Activated T-cell treated with anti-CD3 and anti-CD28 coated beads for 24 hours (primary cell): ENCODE results near the gene ABLIM2.
"Not testable (repeated sequence)": the region's sequence is repeated elsewhere in the genome, so short reads cannot be mapped to it uniquely, and the experiment has no call there.

Experiments
- DNase-seq: peaks from one replicate; pipeline ENCODE4 v3.0.0-alpha.2; 2020; ENCODE audit warnings: low read depth

The ABLIM2 gene

DNA sequence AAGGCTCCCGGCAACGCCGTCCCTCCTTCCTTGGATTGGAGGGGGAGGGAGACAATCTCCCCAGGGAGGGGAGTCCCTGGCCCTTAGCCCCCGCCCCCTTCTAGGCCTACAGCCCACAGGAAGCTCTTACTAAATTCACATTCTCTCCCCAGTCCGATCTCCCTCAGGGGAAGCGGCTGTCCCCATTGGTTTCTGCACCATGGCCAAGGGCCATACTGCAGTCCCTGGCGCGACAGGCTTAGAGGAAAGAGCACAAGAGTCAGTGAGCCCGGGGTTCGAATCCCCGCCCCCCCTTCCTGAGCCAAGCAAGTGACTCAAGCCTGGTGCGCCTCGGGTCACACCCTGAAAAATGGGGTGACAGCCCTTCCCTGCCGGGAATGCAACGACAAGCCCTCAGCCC lies 1.1 kb downstream of the ABLIM2 start:
- no peak for DNase-seq

DNA sequence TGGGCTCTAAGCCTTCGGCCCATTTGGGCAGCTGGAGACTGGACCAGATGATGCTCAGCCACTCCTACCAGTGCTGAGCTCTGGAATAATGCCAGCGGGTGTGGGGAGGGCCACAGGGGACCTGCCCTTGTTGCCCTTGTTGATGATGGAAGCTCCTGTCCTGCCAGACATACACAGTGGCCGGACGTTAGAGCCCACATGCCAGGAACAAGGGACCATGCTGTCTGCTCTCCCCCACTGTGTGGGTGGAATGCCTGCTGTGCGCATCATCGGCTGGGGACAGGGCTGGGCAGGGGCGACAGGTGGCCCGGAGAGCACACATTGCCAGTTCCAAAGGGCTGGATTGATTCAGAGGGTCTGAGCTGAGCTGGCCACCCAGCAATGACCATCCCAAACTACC lies 2.0 kb downstream of the ABLIM2 start:
- no peak for DNase-seq

DNA sequence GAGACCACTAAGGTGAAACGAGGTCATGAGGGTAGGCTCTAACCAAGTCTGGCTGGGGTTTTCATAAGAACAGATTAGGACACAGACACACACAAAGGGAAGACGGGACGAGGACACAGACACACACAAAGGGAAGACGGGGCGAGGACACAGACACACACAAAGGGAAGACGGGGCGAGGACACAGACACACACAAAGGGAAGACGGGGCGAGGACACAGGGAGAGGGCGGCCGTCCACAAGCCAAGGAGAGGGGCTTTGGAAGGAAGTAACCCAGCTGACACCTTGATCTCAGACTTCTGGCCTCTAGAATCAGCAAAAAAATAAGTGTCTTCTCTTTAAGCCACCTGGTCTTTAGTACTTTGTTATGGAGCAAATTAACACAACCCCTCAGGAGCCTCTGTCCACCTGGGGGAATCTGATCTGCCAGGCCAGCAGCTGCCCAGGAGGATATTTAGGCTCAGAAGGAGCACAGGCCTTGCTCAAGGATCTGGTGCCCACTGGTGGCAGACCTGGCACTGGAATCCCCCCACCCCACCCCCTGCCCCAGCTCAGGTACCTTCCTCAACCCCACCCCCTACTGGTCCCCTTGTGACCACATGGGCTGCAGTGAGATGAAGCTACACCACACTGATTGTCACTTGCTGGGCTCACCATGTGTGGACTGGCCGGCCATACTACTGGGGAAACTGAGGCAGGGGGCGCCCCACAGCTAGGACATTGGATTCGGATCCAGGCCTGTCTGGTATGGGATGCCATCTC lies 2.8 kb downstream of the ABLIM2 start:
- no peak for DNase-seq

DNA sequence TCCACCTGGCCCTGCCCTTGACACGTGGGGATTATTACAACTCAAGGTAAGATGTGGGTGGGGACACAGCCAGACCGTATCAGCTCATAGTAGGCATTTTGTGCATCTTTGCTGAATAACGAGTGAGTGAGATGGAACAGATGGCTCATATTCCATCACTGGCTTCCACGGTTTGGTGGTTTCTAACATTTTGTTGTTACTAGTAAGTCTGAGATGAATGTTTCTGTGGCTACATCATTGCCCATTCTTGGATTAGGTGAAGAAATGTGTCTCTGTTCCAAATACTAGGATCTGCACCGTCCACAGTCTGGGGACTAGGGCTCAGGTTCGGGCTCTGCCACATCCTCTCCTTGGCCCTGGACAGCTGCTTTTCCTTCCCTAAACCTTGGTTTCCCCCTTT lies 3.6 kb downstream of the ABLIM2 start:
- no peak for DNase-seq

- no peak for DNase-seq
Observed at GRCh38 chr4:8153441-8153840, 5.2 kb downstream of the ABLIM2 start.

DNA sequence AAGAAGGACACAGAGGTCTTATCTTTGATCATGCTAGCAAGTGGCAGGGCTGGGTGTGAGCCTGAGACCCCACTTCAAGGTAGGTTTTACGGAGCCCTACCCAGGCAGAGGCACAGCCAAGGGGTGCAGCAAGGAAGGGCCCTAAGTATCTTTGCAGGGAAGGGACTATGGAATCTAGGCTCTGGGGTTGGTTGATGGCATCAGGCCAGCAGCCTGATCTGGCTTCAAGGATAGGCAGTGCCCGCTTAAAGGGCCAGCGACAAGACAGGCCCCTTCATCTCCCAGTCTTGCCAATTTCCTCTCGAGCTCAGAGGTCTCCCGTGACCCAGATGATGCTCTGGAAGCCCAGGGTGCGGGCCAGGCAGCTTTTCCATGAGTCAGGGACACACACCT lies 5.8 kb downstream of the ABLIM2 start:
- no peak for DNase-seq

DNA sequence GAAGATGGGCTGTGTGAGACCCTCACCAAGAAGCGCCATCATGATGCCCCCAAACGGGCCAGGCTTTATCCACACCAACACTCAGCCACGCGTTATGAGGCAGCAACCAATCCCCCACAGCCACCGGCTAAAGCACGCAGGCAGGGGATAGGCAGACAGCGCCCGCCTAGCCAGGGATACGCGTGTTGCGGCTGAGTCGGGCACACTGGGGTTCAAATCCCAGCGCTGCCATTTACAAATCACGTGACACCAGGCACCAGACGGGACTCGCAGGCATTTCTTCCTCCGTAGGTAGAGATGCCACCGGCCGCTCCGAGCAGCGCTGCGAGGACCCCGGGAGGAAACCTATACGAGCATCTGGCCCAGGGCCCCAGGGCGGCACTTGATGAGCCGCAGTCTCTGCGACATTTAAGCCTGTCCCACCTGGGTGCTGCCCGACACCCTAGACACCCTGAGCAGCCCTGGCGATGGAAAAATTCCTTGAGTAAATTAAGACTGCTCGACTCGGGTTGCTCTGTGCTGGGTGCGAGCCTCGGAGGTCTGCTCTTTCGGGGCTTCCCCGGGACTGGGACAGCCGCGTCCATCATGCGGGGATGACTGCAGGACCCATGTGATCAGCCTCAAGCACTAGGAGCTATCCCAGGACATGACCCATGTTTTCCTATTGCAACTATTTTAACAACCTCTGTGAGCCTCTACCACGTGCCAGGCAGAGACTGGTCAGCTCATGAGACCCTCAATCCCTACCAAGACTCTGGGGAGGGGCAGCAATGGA lies 6.3 kb downstream of the ABLIM2 start:
- no peak for DNase-seq

DNA sequence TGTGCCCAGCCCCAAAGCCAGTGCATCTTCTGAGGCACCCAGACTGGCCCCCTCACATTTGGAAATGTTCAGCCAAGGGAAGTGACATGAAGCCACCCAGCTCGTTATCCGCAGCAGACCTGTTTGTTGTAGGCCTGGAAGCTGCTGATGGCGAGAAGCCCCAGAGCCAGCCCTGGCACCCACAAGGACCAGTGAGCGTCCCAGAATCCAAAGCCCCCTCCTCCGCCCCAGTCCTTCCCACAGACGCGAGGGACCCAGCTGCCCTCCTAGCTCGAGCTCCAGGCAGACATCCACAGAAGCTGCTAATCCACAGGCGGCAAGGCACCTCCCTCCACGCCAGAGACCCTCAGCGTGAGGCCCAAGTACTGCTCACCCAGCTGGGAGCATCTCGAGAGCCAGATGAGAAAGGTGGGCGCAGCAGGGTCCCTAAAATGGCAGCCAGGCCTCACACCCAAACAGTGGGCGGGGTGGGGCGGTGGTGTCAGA lies 7.4 kb downstream of the ABLIM2 start:
- no peak for DNase-seq

GRCh38 chr4:8150152-8151090 lies 8.2 kb downstream of the ABLIM2 start:
- DNase-seq = no peak

GRCh38 chr4:8149664-8150063 lies 8.9 kb downstream of the ABLIM2 start:
- no peak for DNase-seq

GRCh38 chr4:8148785-8149435 lies 9.7 kb downstream of the ABLIM2 start:
- DNase-seq = no peak

DNA sequence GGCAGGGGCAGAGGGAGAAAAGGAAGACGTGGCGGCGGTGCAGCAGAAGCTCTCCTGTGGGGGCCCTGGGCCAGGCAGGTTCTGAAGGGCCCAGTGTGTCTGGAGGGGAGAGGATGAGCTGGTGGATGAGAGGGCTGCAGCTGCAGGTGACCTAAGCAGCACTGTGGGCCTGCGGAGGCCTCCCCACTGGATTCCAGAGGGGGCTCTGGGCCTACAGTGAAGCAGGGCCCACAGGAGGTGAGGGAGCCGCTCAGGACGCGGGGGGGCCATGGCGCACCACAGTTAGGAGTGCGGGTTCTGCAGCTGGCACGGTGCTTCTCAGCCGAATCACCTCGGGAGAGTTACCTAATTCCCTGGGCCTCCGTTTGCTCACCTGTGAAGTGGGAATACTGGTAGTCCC lies 10.5 kb downstream of the ABLIM2 start:
- DNase-seq = no peak

DNA sequence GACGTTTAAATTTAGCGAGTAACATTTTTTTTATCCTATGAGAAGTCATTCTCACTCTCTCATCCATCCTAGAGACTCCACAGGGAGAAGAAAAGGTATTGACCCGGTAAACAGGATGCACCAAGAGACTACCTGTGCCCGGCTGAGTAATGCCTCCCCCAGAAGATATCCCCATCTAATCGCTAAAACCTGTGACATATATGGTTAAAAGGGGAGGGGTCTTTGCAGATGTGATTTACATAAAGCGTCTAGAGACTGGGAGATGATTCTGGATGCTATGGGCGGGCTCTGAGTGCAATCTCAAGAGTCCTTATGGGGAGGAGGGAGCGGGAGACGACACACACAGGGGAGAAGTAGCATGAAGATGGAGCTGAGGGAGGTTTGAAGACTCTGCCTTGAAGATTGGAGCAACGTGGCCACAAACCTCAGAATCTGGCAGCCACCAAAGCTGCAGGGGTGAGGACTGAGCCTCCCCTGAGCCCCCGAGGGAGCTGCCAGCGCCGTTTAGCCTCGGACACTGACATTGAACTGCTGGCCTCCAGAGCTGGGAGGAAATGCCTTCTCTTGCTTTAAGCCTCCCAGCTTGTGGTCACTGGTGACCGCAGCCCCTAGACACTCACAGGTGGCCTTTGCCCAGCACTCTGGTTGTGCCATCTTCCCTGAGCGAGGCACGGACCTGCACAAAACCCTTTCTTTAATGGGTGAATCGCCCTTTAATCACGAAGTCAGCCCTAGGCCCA lies 11.2 kb downstream of the ABLIM2 start:
- no peak for DNase-seq

DNA sequence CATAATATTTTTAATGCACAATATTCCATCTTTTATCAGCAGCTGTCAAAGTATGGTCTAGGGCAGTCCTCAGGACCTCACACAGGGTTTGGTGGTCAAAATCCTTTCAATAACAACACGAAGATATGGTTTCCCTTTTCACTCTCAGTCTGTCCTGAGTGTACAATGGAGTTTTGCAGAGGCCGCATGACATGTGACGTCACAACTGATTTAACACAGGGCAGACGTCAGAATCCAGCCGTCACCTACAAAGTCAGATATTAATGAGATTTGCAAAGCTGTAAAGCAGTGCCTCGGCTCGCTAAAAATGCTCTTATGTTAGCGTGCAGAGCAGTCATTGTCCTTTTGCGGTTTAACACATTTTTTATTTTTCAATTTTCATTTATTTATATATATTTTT lies 12.5 kb downstream of the ABLIM2 start:
- no peak for DNase-seq

DNA sequence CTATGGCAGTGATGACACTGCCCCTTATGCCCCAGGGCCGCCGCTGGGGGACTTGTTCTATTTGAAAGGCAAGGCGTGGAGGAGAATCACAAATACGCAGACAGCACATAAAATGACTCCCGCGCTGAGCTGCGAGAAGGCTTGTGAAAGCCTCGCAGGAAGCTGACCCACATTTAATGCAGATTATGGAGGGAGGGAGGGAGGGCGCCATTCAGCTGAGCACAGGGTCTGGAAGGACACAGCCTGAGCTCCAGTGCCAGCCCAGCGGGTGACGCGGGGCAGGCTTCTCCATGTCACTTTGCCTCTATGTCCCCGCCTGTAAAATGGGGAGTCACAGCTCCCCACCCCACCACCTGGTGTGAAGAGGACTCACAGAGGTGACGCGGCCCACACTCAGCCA lies 14.3 kb downstream of the ABLIM2 start:
- no peak for DNase-seq

DNA sequence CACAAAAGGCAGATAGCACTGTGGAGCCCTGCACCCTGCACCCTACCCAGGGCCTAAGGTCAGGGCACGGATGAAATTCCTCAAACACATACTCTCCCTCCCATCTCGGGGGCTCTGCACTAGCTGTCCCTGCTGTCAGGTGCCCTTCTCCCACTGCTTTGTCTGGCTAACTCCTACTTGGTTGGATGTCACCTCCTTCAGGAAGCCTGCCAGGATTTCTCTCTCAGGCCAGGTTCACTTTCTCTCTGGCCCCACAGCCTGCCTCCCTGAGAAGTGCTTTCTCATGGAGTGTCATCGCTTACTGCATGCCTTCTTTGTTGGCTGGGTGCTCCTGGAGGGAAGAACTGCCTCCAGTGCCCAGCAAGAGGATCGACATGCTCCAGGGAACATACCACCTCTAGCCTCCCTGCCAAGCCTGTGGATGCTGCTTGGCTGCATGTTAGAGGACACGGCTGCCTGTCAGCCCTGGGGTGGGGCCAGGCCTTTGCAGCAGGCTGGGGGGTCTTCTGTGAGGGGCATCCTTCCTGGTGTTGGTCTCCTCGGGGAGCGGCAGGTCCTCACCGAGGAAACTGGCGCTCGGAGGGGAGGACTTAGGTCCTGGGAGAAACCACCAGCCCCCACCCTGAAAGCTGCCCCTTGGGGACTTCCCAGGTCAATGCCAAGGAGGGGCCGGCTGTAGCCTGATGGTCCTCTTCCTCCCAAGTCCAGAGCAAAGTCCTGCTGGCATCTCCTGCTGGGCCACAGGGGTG lies 15.0 kb downstream of the ABLIM2 start:
- DNase-seq = no peak

- DNase-seq = no peak
Observed at GRCh38 chr4:8142556-8142955, 16.1 kb downstream of the ABLIM2 start.

DNA sequence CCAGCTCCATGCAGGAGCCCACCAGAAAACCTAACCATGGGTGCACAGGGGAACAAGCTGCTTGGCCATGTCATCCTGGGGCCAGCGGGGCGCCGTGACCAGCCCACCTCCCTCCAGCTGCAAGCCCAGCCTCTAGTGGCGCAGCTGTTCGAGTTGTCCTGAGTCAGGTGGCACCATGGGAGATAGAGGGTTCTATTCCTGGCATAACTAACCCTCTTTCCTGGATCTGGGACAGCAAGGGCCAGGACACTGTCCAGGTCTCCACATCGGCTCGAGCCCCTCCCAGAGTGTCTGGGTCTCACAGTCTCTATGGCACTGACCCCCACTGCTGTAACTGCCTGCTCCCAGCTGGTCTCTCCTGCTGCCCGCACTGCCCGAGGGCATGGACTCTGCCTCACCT lies 16.7 kb downstream of the ABLIM2 start:
- no peak for DNase-seq

- DNase-seq = no peak
Observed at GRCh38 chr4:8140915-8141314, 17.7 kb downstream of the ABLIM2 start.

- DNase-seq = not testable (repeated sequence)
Observed at GRCh38 chr4:8139726-8140125, 18.9 kb downstream of the ABLIM2 start.
